Lung (tissue), 12 donors: ENCODE results near the gene RARA. TPM values are rescaled to one million over a fixed set of nuclear protein-coding genes. Genes with fewer than 3 reads are reported as not detected.
A peak's percentile ranks its signal among the peaks of the same experiment; 100 is the strongest.

Experiments used
- ATAC-seq: fragments of 200-7000 bp; cut with Tn5 transposase; one replicate; pipeline ENCODE4 v1.9.1; 2020; ENCODE audit warnings: moderate number of reproducible peaks; ENCODE audit not compliant: insufficient read depth, low FRiP score
- DNase-seq, 3 donors: peaks; one replicate each; pipeline ENCODE4 v3.0.0-alpha.2; 2013 to 2017
- H3K27ac ChIP-seq, 2 donors: one replicate each; pipeline ENCODE4 v1.5.1; 2013; ENCODE audit warnings: mild to moderate bottlenecking in 2 of 2, moderate library complexity in 2 of 2, control low read depth in 1 of 2, inconsistent platforms in 1 of 2, low read depth in 1 of 2, low read length in 1 of 2
- H3K27me3 ChIP-seq, 3 donors: one replicate each; pipeline ENCODE4 v1.5.1; 2013; ENCODE audit warnings: low read length in 2 of 3; ENCODE audit not compliant: control insufficient read depth in 3 of 3, insufficient read depth in 3 of 3
- H3K36me3 ChIP-seq, 4 donors: one replicate each; pipeline ENCODE4 v1.5.1; 2013; ENCODE audit warnings: low read length in 4 of 4, mild to moderate bottlenecking in 1 of 4, moderate library complexity in 1 of 4; ENCODE audit not compliant: control insufficient read depth in 4 of 4, insufficient read depth in 4 of 4
- H3K4me1 ChIP-seq, 5 donors: one replicate each; pipeline ENCODE4 v1.5.1; 2013; ENCODE audit warnings: low read length in 5 of 5, mild to moderate bottlenecking in 2 of 5, moderate library complexity in 1 of 5; ENCODE audit not compliant: control insufficient read depth in 5 of 5, insufficient read depth in 5 of 5
- H3K4me3 ChIP-seq: one replicate; pipeline ENCODE4 v1.5.1; 2013; ENCODE audit warnings: mild to moderate bottlenecking, control low read depth, moderate library complexity
- H3K9ac ChIP-seq, 2 donors: one replicate each; pipeline ENCODE4 v1.5.1; 2013; ENCODE audit warnings: low read length in 2 of 2, control low read depth in 1 of 2; ENCODE audit not compliant: insufficient read depth in 1 of 2
- H3K9me3 ChIP-seq, 4 donors: one replicate each; pipeline ENCODE4 v1.5.1; 2013; ENCODE audit warnings: low read length in 3 of 4, mild to moderate bottlenecking in 1 of 4, moderate library complexity in 1 of 4; ENCODE audit not compliant: control insufficient read depth in 4 of 4, insufficient read depth in 3 of 4
- CTCF ChIP-seq: IDR thresholded peaks from 2 replicates; pipeline ENCODE4 v1.5.1; 2012; ENCODE audit warnings: mild to moderate bottlenecking; ENCODE audit errors: control extremely low read depth, extremely low read depth
- WGBS, 2 donors: extraction: QIAGEN DNeasy Blood & Tissue Kit; methylation state at CpG; one replicate each; pipeline ENCODE4 v1.1.7; 2013; 5-methylcytosine and 5-hydroxymethylcytosine counted together
- polyA plus RNA-seq, 2 donors: library from polyadenylated mRNA; stranded (reverse); fragments of 200-250 nt; gene quantifications; one replicate each; pipeline ENCODE4 v1.2.1, GENCODE V29; 2013
- total RNA-seq, 2 donors: library from RNA; depleted of rRNA in 1 of 2; stranded (reverse); fragments of >200 nt in 1 of 2; gene quantifications; one replicate each; pipeline ENCODE4 v1.2.1, GENCODE V29; 2014 to 2021
- donor health status: control.
- donor health status: control.
- donor health status: Bipolar disorder and iron deficiency.
- donor health status: healthy.
- donor health status: DM: yes; HTN: yes; CAD: no.

The RARA gene
- total and polyA plus RNA-seq, 4 donors: 36.4 to 75.3 (median 50.8) TPM

GRCh38 chr17:40281663-40282062 is 27.3 kb upstream of the RARA start:
- 80 to 91% methylated on average over 2 of the region's 2 CpGs for WGBS, 2 donors
- peaks cover 0 to 8% (median 6%) of the 10 kb centered on the region in 5 donors for H3K4me1 ChIP-seq
- ATAC-seq (no peak), DNase-seq (no peak)
- no peak overlapping the region for H3K27ac ChIP-seq
- TF ChIP-seq CTCF: no peak
- no peaks in the 10 kb centered on the region for H3K27me3 ChIP-seq
- no peak overlapping the region for H3K9ac ChIP-seq
- H3K36me3 ChIP-seq: peaks cover 11 to 31% (median 28%) of the 10 kb centered on the region in 4 donors
- no peak overlapping the region for H3K4me3 ChIP-seq
- no peaks in the 10 kb centered on the region for H3K9me3 ChIP-seq

- H3K4me1 ChIP-seq: peaks cover 0 to 11% (median 6%) of the 10 kb centered on the region in 5 donors
- DNase-seq (no peak), ATAC-seq (no peak)
- H3K9ac ChIP-seq: no peak overlapping the region
- no peaks in the 10 kb centered on the region for H3K9me3 ChIP-seq
- H3K27ac ChIP-seq: no peak overlapping the region
- no peak for TF ChIP-seq CTCF
- no peak overlapping the region for H3K4me3 ChIP-seq
- WGBS, 2 donors: 68 to 77% methylated on average over 2 of the region's 2 CpGs
- peaks cover 3 to 22% (median 13%) of the 10 kb centered on the region in 4 donors for H3K36me3 ChIP-seq
- no peaks in the 10 kb centered on the region for H3K27me3 ChIP-seq
Observed at GRCh38 chr17:40283662-40284061, 25.3 kb upstream of the RARA start.

- 39 to 61% methylated on average over 2 of the region's 2 CpGs for WGBS, 2 donors
Observed at GRCh38 chr17:40284085-40284713, 24.8 kb upstream of the RARA start.

More at GRCh38 chr17:40284085-40284713, 24.8 kb upstream of the RARA start:
- Histone ChIP-seq H3K4me1 (peaks cover 0 to 13% (median 6%) of the 10 kb centered on the region in 5 donors), H3K27ac (peak overlapping the region; percentile 41 to 64), H3K27me3 (no peaks in the 10 kb centered on the region), H3K36me3 (peaks cover 2 to 18% (median 9%) of the 10 kb centered on the region in 4 donors), H3K9me3 (no peaks in the 10 kb centered on the region), H3K9ac (peak overlapping the region in 1 of 2 donors; percentile 23), H3K4me3 (no peak overlapping the region)
- ATAC-seq: peak; percentile 17
- TF ChIP-seq CTCF: no peak
- DNase-seq: peak; percentile 45 to 61 (median 55)
